HepG2 (cell line): ENCODE data around the gene SDC1. TPM values are rescaled to one million over a fixed set of nuclear protein-coding genes. Genes with fewer than 3 reads are reported as not detected.
A peak's percentile ranks its signal among the peaks of the same experiment; 100 is the strongest.

Experiments used
- AGO1 ChIP-seq: fragments of 200-400 bp; formaldehyde crosslinking; IDR thresholded peaks from 2 replicates; pipeline ENCODE4 v1.6.1; 2017; ENCODE audit warnings: mild to moderate bottlenecking, low read depth, low read length, moderate library complexity; ENCODE audit not compliant: poor library complexity, severe bottlenecking
- ARNTL ChIP-seq: sonication (generic); formaldehyde crosslinking; IDR thresholded peaks from 2 replicates; pipeline ENCODE4 v1.4.0; 2020; ENCODE audit warnings: mild to moderate bottlenecking, missing genetic modification reagents
- CBX1 ChIP-seq: IDR thresholded peaks from one replicate; pipeline ENCODE4 v1.6.1; 2016; ENCODE audit warnings: antibody characterized with exemption, low read depth
- HNF4G ChIP-seq, 2 experiments: sonication (generic) in 1 of 2; formaldehyde crosslinking in 1 of 2; IDR thresholded peaks; 2 replicates each; pipeline versions ENCODE4 v1.4.0 to v1.6.1; 2011 to 2020; ENCODE audit warnings: borderline replicate concordance in 2 of 2, low read depth in 2 of 2, mild to moderate bottlenecking in 2 of 2, low read length in 1 of 2, missing genetic modification reagents in 1 of 2, moderate library complexity in 1 of 2
- JDP2 ChIP-seq: sonication (generic); formaldehyde crosslinking; IDR thresholded peaks from 2 replicates; pipeline ENCODE4 v1.8.1; 2022; ENCODE audit warnings: missing genetic modification reagents, borderline replicate concordance
- KDM5A ChIP-seq: fragments of 200-600 bp; sonication (generic); IDR thresholded peaks from 2 replicates; pipeline ENCODE4 v1.7.0; 2018; ENCODE audit warnings: antibody characterized with exemption, mild to moderate bottlenecking, low read length, borderline replicate concordance
- KLF6 ChIP-seq: IDR thresholded peaks from 2 replicates; pipeline ENCODE4 v1.8.0; 2016; ENCODE audit warnings: missing biosample characterization, missing genetic modification reagents
- MBD4 ChIP-seq: IDR thresholded peaks from 2 replicates; pipeline ENCODE4 v1.6.1; 2012; ENCODE audit warnings: low read length, inconsistent platforms, borderline replicate concordance
- MEF2D ChIP-seq: sonication (generic); formaldehyde crosslinking; IDR thresholded peaks from 2 replicates; pipeline ENCODE4 v1.5.1; 2020; ENCODE audit warnings: mild to moderate bottlenecking, missing genetic modification reagents
- NFRKB ChIP-seq: fragments of 450-650 bp; IDR thresholded peaks from 2 replicates; pipeline ENCODE4 v1.6.1; 2017
- TBP ChIP-seq: sonication (generic); formaldehyde crosslinking; IDR thresholded peaks from 2 replicates; pipeline ENCODE4 v1.5.0; 2020; ENCODE audit warnings: missing genetic modification reagents
- TFE3 ChIP-seq: IDR thresholded peaks from 2 replicates; pipeline ENCODE4 v1.6.1; 2016
- TIGD3 ChIP-seq: sonication (generic); formaldehyde crosslinking; IDR thresholded peaks from 2 replicates; pipeline ENCODE4 v1.5.1; 2020; ENCODE audit warnings: mild to moderate bottlenecking, missing genetic modification reagents, borderline replicate concordance
- ZMYM4 ChIP-seq: sonication (generic); formaldehyde crosslinking; IDR thresholded peaks from 2 replicates; pipeline ENCODE4 v1.8.1; 2023; ENCODE audit warnings: mild to moderate bottlenecking, missing genetic modification reagents
- ZNF230 ChIP-seq: sonication (generic); formaldehyde crosslinking; IDR thresholded peaks from 2 replicates; pipeline ENCODE4 v1.4.0; 2020; ENCODE audit warnings: mild to moderate bottlenecking, missing genetic modification reagents
- ZNF280B ChIP-seq: sonication (generic); formaldehyde crosslinking; IDR thresholded peaks from 2 replicates; pipeline ENCODE4 v1.5.0; 2020; ENCODE audit warnings: missing genetic modification reagents, mild to moderate bottlenecking, borderline replicate concordance
- ZNF362 ChIP-seq: sonication (generic); formaldehyde crosslinking; IDR thresholded peaks from 2 replicates; pipeline ENCODE4 v1.4.0; 2020; ENCODE audit warnings: missing genetic modification reagents, mild to moderate bottlenecking, borderline replicate concordance
- ZNF530 ChIP-seq: sonication (generic); formaldehyde crosslinking; IDR thresholded peaks from 2 replicates; pipeline ENCODE4 v1.5.0; 2020; ENCODE audit warnings: low read depth, mild to moderate bottlenecking, missing genetic modification reagents
- ZNF652 ChIP-seq: IDR thresholded peaks from 2 replicates; pipeline ENCODE4 v1.6.1; 2016; ENCODE audit warnings: low read depth, borderline replicate concordance
- ZNF678 ChIP-seq: sonication (generic); formaldehyde crosslinking; IDR thresholded peaks from 2 replicates; pipeline ENCODE4 v1.4.0; 2020; ENCODE audit warnings: mild to moderate bottlenecking, missing genetic modification reagents
- ZNF704 ChIP-seq: sonication (generic); formaldehyde crosslinking; IDR thresholded peaks from 2 replicates; pipeline ENCODE4 v1.8.1; 2023; ENCODE audit warnings: mild to moderate bottlenecking, inconsistent platforms, moderate library complexity, missing genetic modification reagents, borderline replicate concordance
- ZNF776 ChIP-seq: sonication (generic); formaldehyde crosslinking; IDR thresholded peaks from 2 replicates; pipeline ENCODE4 v1.4.0; 2020; ENCODE audit warnings: mild to moderate bottlenecking, missing genetic modification reagents
- polyA plus RNA-seq, 8 experiments: library from polyadenylated mRNA; depleted of rRNA in 3 of 8; stranded (reverse) in 7 of 8; unstranded in 1 of 8; fragments of >200 nt; fragmentation: Illumina TruSeq in 4 of 8; extraction: Trizol in 4 of 8; gene quantifications; 2 replicates each; pipeline versions ENCODE4 v1.2.1 to v1.2.3, GENCODE V29; 2011 to 2016; ENCODE audit warnings: low read depth in 4 of 8, missing spikeins in 1 of 8, mixed read lengths in 1 of 8; ENCODE audit not compliant: insufficient read depth in 1 of 8
- total RNA-seq, 5 experiments: library from RNA; depleted of rRNA; stranded (reverse); fragments of >200 nt; fragmentation: Illumina TruSeq; extraction: Trizol; gene quantifications; 2 replicates each; pipeline ENCODE4 v1.2.3, GENCODE V29; 2016; ENCODE audit warnings: low read depth in 1 of 5

Gene SDC1
- total and polyA plus RNA-seq, 2 of the 13 experiments (the other 11 are each of a cell fraction or from before 2014, with no cell fraction given) = 108 to 119 TPM

- no peak for TF ChIP-seq MBD4
- TF ChIP-seq CBX1 = no peak
- TF ChIP-seq TIGD3 (CRISPR knock-in tag) = peak; percentile 67; the same call in 1 of the 2 replicates
- TF ChIP-seq ZNF704 (CRISPR knock-in tag) = 0 out of 2 replicates have a peak, but pooled peaks have one; percentile 88
- peak; percentile 56; the same call in 1 of the 2 replicates for TF ChIP-seq ZNF280B
- TF ChIP-seq ZMYM4 (CRISPR knock-in tag) = peak; percentile 82
- peak; percentile 38; the same call in 1 of the 2 replicates for TF ChIP-seq KLF6 (CRISPR knock-in tag)
- no peak; the same call in 1 of the 2 replicates for TF ChIP-seq ZNF230 (CRISPR knock-in tag)
- 0 out of 2 replicates have a peak, but pooled peaks have one; percentile 4 for TF ChIP-seq ZNF776 (CRISPR knock-in tag)
- TF ChIP-seq ZNF530 (CRISPR knock-in tag) = no peak
- TF ChIP-seq TBP (CRISPR knock-in tag) = no peak
- peak; percentile 94 for TF ChIP-seq MEF2D (CRISPR knock-in tag)
- peak; percentile 69; the same call in 1 of the 2 replicates for TF ChIP-seq ZNF652 (CRISPR knock-in tag)
- 0 out of 2 replicates have a peak, but pooled peaks have one; percentile 3 for TF ChIP-seq ZNF678 (CRISPR knock-in tag)
- TF ChIP-seq ZNF362 (CRISPR knock-in tag) = peak; percentile 21; the same call in 1 of the 2 replicates
- TF ChIP-seq JDP2 (CRISPR knock-in tag) = no peak
- peak; percentile 76 for TF ChIP-seq ARNTL (CRISPR knock-in tag)
- no peak for TF ChIP-seq AGO1
- peak; percentile 98 for TF ChIP-seq HNF4G (IDR thresholded peaks at IDR 0.05; ENCODE audit: borderline replicate concordance, low read depth, low read length)
- peak; percentile 98; the same call in 1 of the 2 replicates for TF ChIP-seq HNF4G (CRISPR knock-in tag; IDR thresholded peaks at IDR 0.05; ENCODE audit: borderline replicate concordance, low read depth)
- no peak for TF ChIP-seq KDM5A
- no peak for TF ChIP-seq NFRKB
- TF ChIP-seq TFE3 (CRISPR knock-in tag) = peak; percentile 86
Measured at GRCh38 chr2:20215183-20216040, 9.5 kb downstream of the SDC1 start (continued).
